GM10266 (cell line): Measurements from ENCODE around the gene ALDH1B1.
"Not testable (repeated sequence)": the region's sequence is repeated elsewhere in the genome, so short reads cannot be mapped to it uniquely, and the experiment has no call there.

Experiments used
- DNase-seq: peaks from one replicate; pipeline ENCODE4 v3.0.0; 2012; ENCODE audit errors: extremely low spot score
- TF ChIP-seq, protein P1 (sequence below): IDR thresholded peaks from 2 replicates; pipeline ENCODE4 v1.5.1; 2012; ENCODE audit warnings: mild to moderate bottlenecking, low read depth; ENCODE audit not compliant: control insufficient read depth, insufficient read depth; ENCODE audit errors: missing control alignments

Gene ALDH1B1

DNA sequence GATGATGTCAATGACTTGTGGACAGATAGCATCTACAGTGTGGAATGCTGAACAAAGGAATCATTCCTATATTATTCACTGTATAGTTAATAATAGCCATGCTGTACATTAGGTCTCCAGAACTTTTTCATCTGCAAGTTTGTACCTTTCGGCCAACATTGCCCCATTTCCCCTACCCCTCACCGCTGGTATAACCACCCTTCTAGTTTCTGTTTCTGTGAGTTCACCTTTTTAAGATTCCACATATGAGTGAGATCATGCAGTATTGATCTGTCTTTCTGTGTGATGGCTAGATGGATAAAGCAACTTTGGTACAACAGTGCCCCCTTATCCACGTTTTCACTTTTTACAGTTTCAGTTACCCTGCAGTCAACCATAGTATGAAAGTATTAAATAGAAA, 18.8 kb upstream of the ALDH1B1 start:
- no peak for DNase-seq
- TF ChIP-seq, protein P1, sequence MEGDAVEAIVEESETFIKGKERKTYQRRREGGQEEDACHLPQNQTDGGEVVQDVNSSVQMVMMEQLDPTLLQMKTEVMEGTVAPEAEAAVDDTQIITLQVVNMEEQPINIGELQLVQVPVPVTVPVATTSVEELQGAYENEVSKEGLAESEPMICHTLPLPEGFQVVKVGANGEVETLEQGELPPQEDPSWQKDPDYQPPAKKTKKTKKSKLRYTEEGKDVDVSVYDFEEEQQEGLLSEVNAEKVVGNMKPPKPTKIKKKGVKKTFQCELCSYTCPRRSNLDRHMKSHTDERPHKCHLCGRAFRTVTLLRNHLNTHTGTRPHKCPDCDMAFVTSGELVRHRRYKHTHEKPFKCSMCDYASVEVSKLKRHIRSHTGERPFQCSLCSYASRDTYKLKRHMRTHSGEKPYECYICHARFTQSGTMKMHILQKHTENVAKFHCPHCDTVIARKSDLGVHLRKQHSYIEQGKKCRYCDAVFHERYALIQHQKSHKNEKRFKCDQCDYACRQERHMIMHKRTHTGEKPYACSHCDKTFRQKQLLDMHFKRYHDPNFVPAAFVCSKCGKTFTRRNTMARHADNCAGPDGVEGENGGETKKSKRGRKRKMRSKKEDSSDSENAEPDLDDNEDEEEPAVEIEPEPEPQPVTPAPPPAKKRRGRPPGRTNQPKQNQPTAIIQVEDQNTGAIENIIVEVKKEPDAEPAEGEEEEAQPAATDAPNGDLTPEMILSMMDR = no peak

DNA sequence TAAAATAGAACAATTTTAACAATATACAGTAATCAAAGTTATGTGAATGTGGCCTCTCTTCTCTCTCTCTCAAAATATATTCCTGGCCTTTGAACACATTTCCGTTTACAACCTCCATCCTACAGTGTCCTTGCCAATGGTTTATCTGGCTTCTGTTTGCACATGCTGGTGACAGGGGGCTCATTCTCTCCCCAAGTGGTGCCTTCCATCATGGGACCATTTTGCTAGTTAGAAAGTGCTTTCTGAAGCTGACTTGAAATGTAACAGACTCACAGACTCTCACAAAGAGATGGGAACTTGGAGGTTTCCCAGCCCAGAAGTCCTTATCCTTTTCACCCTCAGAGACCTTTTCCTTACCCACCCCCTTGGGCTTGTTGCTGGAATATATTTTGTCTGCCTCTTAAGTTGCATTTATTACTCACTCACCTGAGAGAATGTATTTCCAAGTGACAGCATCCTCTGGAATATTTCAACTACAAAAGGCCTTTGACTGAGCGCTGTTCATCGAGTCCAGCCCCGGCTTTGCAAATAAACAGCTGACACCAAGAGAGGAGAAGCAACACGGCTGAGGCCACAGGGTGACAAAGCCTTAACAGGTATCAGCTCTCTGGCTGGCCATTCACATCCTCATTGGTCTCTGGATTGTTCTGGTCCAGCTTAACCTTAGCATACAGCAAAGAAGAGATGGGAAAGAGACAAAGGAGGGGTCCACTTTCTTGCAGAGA, 17.5 kb upstream of the ALDH1B1 start:
- TF ChIP-seq, protein P1 = no peak
- DNase-seq = no peak

GRCh38 chr9:38375572-38375963, 16.9 kb upstream of the ALDH1B1 start:
- TF ChIP-seq, protein P1 = no peak
- DNase-seq = no peak

GRCh38 chr9:38376021-38376670, 16.4 kb upstream of the ALDH1B1 start:
- TF ChIP-seq, protein P1 = no peak
- no peak for DNase-seq

DNA sequence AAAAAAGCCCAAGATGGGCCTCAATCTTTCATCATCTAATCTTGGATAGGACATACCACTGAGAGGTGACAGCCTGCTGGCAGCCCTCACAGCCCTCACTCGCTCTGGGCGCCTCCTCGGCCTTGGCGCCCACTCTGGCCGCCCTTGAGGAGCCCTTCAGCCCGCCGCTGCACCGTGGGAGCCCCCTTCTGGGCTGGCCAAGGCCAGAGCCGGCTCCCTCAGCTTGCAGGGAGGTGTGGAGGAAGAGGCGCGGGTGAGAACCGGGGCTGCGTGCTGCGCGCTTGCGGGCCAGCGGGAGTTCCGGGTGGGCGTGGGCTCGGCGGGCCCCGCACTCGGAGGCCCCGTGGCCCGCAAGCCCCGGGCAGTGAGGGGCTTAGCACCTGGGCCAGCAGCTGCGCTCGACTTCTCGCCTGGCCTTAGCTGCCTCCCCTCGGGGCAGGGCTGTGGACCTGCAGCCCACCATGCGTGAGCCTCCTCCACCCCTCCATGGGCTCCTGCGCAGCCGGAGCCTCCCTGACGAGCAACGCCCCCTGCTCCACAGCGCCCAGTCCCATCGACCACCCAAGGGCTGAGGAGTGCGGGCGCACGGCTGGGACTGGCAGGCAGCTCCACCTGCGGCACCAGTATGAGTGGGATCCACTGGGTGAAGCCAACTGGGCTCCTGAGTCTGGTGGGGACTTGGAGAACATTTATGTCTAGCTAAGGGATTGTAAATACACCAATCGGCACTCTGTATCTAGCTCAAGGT, 15.0 kb upstream of the ALDH1B1 start:
- not testable (repeated sequence) for DNase-seq

DNA sequence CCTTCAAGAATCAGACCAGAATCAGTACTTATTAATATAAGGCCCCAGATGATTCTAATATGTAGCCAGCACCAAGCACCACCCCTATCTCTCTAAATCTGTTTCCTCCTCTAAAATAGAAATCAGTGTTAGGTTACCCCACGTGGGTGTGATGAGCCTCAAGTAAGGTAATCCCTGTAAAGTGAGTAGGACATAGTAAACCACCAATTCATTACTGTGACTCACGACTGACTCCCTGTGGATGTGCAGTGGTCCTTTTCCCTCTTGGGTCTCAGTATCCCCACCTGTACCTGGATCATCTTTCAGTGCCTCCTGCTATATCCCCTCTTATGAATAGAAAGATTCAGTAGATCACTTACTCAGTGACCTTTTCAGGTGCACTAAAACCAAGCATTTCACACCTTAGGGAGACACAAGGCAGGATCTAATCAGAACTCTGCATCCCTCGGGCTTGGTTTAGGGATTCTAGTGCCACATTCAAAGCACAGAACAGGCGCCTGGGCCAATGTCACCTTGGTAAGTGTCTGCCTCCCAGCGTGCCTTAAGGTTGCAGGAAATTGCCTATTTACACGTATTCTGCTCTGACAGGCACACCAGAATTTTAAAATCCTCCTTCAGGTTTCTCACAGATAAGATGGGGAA, 12.2 kb upstream of the ALDH1B1 start:
- DNase-seq = no peak
- TF ChIP-seq, protein P1 = no peak

DNA sequence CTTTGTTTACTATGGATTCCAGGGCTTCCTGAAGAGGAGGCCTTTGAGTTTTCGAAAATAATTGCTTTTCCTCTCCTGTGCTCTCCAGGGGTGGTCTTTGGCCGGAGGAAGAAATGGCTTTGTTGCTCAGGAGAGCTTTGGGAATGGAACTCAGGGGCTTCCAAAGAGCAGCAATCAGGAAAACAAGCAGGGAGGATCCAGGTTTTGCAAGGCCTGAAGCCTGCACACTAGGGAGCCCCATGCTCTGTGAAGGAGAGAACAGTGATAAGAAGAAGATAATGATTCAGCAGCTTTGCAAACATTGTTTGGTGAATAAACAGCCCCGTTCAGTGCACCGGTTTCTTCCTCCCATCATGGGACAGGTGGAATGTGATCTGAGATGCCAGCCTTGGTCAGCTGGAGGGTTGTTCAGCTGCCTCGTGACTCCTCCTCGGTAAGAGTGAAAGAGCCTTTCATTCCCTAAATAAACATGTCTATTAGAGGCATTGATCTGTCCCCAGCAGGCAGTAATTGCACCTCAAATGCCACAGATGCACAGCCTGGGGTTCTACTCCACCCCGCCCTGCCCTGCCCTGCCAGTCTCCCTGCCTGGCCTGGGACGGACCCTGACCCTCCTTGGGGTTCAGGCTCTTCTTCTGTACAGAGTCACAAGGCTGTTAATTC, 11.5 kb upstream of the ALDH1B1 start:
- no peak for DNase-seq
- TF ChIP-seq, protein P1 = no peak
